Measurements from ENCODE around the gene MAPK10. TPM values are rescaled to one million over a fixed set of nuclear protein-coding genes. Genes with fewer than 3 reads are reported as not detected.

MAPK10 gene
- total RNA-seq, 4 donors from 2014 or later, result 4.1 to 50.0 (median 9.4) TPM

- intact Hi-C loops (cut with DNase I; ENCODE audit: low total_unique reads) (no loop called here), in situ Hi-C loops (cut with MboI; ENCODE audit: low pct_ligation_motif_present in 1 of 4, low pct_unique_long_range_greater_than_20kb in 1 of 4, low sequenced_read_pairs in 3 of 4) (no loop called here)
- no peak for TF ChIP-seq POLR2AphosphoS5 (IDR thresholded peaks at IDR 0.05)
- TF ChIP-seq CTCF (IDR thresholded peaks at IDR 0.05), result no peak
- TF ChIP-seq POLR2A (IDR thresholded peaks at IDR 0.05), result no peak
- TF ChIP-seq EP300 (IDR thresholded peaks at IDR 0.05; ENCODE audit: low read depth), result no peak
- no peaks in the 10 kb centered on the region for H3K9me3 ChIP-seq
- no peak overlapping the region for H3K27ac ChIP-seq
- H3K27me3 ChIP-seq, result no peaks in the 10 kb centered on the region
- H3K4me3 ChIP-seq, result no peak overlapping the region
- WGBS, 2 donors (ENCODE audit: low coverage in 1 of 2), result 39 to 82% methylated on average over 3 of the region's 3 CpGs
- no peaks in the 10 kb centered on the region for H3K4me1 ChIP-seq
- no peak for DNase-seq
- H3K36me3 ChIP-seq, result no peaks in the 10 kb centered on the region
These were observed 261.2 kb downstream of the MAPK10 start for GRCh38 chr4:86098691-86099090.

GRCh38 chr4:86096373-86096772 lies 263.5 kb downstream of the MAPK10 start:
- H3K4me3 ChIP-seq, result no peak overlapping the region
- H3K36me3 ChIP-seq, result no peaks in the 10 kb centered on the region
- 89 to 95% methylated on average over 2 of the region's 2 CpGs for WGBS, 2 donors (ENCODE audit: low coverage in 1 of 2)
- no peak overlapping the region for H3K27ac ChIP-seq
- intact Hi-C loops (cut with DNase I; ENCODE audit: low total_unique reads), result no loop called here
- H3K27me3 ChIP-seq, result no peaks in the 10 kb centered on the region
- TF ChIP-seq EP300 (IDR thresholded peaks at IDR 0.05; ENCODE audit: low read depth) (no peak), CTCF (IDR thresholded peaks at IDR 0.05) (no peak), POLR2AphosphoS5 (IDR thresholded peaks at IDR 0.05) (no peak), POLR2A (IDR thresholded peaks at IDR 0.05) (no peak)
- H3K4me1 ChIP-seq, result no peaks in the 10 kb centered on the region
- no peaks in the 10 kb centered on the region for H3K9me3 ChIP-seq
- in situ Hi-C loops (cut with MboI; ENCODE audit: low pct_ligation_motif_present in 1 of 4, low pct_unique_long_range_greater_than_20kb in 1 of 4, low sequenced_read_pairs in 3 of 4), result no loop called here
- DNase-seq, result no peak

GRCh38 chr4:86092684-86093083 lies 267.2 kb downstream of the MAPK10 start:
- no peaks in the 10 kb centered on the region for H3K9me3 ChIP-seq
- no peak overlapping the region for H3K27ac ChIP-seq
- DNase-seq, result no peak
- TF ChIP-seq EP300 (IDR thresholded peaks at IDR 0.05; ENCODE audit: low read depth) (no peak), POLR2AphosphoS5 (IDR thresholded peaks at IDR 0.05) (no peak), POLR2A (IDR thresholded peaks at IDR 0.05) (no peak), CTCF (IDR thresholded peaks at IDR 0.05) (no peak)
- no peaks in the 10 kb centered on the region for H3K36me3 ChIP-seq
- H3K4me1 ChIP-seq, result no peaks in the 10 kb centered on the region
- in situ Hi-C loops (cut with MboI; ENCODE audit: low pct_ligation_motif_present in 1 of 4, low pct_unique_long_range_greater_than_20kb in 1 of 4, low sequenced_read_pairs in 3 of 4), result no loop called here
- H3K27me3 ChIP-seq, result no peaks in the 10 kb centered on the region
- no peak overlapping the region for H3K4me3 ChIP-seq
- intact Hi-C loops (cut with DNase I; ENCODE audit: low total_unique reads), result no loop called here

GRCh38 chr4:86091201-86091600 lies 268.7 kb downstream of the MAPK10 start:
- Histone ChIP-seq H3K4me1 (no peaks in the 10 kb centered on the region), H3K27me3 (no peaks in the 10 kb centered on the region), H3K9me3 (no peaks in the 10 kb centered on the region), H3K4me3 (no peak overlapping the region), H3K27ac (no peak overlapping the region), H3K36me3 (no peaks in the 10 kb centered on the region)
- intact Hi-C loops (cut with DNase I; ENCODE audit: low total_unique reads), result no loop called here
- in situ Hi-C loops (cut with MboI; ENCODE audit: low pct_ligation_motif_present in 1 of 4, low pct_unique_long_range_greater_than_20kb in 1 of 4, low sequenced_read_pairs in 3 of 4), result no loop called here
- no peak for DNase-seq
- TF ChIP-seq POLR2AphosphoS5 (IDR thresholded peaks at IDR 0.05) (no peak), CTCF (IDR thresholded peaks at IDR 0.05) (no peak), POLR2A (IDR thresholded peaks at IDR 0.05) (no peak), EP300 (IDR thresholded peaks at IDR 0.05; ENCODE audit: low read depth) (no peak)
